HG03175 (cell line): ENCODE measurements around the gene ASF1A.
"Not testable (repeated sequence)": the region's sequence is repeated elsewhere in the genome, so short reads cannot be mapped to it uniquely, and the experiment has no call there.

ENCODE experiments used
- ATAC-seq: cut with Tn5 transposase; IDR thresholded peaks from one replicate; pipeline ENCODE4 v1.9.1; 2021; ENCODE audit warnings: mild to moderate bottlenecking, moderate library complexity; ENCODE audit not compliant: unreplicated experiment

The ASF1A gene

DNA sequence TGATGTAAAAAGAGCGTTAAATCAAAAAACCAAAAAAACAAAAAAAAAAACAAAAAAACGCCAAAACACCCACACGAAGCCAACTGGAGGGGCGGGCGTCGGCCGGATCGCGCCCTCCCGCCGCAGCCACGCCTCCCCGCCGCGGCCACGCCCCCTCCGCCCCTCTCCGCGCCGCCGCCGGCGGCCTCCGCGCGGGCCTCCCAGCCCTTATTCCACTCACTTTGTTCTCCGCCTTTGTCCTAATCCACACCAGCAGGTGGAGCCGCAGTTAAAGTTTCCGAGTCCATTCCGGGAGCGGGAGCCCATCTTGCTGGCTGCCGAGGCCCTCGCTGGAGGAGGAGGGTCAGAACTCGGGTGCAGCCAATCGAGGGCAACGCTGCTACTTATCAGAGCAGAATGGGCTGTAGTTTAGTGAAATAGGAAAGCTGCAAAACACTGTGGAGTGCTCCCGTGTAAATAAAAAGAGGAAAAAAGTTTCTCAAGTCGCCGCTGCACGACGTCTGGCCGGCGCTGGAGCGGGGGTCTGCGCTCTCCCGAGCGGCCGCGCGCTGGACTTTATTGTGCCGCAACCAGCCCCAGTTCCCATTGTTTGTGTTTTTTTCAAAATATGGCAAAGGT lies at the start of gene ASF1A:
Gene ASF1A (plus strand): TSS at position 346 of the 618 bp plus-strand sequence. CDS start 262 bp downstream, at position 608.
- ATAC-seq: peak; percentile 60

DNA sequence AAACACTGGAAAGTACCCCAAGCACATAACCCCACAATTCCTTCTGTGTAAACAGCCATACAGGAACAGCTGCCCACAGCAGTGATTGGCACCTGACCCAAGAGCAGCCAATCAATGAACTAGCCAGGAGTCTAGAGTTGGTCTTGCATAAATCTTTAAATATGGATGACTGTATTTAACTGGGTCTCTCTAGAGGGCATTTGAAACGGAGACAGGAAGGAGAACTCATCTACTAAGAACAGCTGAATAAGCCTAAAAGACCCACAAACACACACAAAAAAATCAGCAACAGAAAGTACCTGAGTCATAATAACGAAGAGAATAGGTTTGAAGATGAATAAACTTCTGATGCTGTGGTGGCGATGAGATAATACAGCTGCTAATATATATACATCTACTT lies 49.0 kb upstream of the ASF1A start:
- peak; percentile 50 for ATAC-seq

DNA sequence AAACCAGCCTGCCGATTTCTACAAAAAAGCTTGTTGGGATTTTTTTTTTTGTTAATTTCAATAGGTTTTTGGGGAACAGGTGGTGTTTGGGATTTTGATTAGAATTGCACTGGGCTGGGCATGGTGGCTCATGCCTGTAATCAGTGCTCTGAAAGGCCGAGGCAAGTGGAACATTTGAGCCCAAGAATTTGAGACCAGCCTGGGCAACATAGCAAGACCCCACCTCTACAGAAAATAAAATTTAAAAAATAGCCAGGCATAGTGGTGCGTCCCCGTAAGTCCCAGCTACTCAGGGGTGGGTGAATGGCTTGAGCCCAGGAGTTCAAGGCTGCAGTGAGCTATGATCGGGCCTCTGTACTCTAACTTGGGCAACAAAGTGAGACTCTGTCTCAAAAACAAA lies 40.5 kb upstream of the ASF1A start:
- no peak for ATAC-seq

DNA sequence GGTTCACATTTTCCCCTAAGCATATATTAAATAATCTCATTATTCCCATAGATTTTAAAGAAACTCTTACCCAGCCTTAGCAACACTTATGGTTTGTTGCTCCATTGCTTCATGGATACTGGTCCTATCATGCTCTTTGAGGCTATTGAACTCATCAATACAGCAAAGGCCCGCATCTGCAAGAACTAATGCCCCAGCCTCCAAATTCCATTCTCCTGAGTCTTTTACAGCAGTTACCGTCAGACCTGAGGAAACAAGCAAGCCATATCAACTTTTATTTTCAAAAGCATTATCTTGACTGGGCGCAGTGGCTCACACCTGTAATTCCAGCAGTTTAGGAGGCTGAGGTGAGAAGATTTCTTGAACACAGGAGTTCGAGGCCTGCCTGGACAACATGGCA lies 37.7 kb upstream of the ASF1A start:
- ATAC-seq: no peak

DNA sequence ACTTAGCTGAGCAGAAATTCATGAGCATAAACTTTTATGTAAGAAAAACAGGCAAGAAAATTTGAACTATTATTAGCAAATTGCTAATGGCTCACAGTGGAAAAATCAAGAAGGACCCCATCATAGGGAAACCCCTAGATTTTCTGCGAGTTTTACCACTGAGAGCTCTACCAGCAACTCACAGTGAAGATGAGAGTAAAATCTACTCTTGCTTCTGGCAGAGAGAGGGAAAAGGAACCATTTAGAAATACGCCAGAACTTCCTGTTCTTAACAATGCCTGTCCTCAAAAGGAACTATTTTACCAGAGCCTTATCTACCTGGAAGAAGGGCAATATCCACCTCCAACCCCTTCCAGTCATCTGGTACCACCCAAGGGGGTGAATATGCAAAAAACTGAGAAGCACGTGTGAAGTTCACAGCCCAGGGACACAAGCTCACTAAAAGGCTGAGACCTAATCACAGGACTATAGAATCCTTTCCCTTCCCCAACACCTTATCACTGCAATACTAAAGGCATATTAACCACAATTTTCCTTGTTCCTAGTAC lies 34.4 kb upstream of the ASF1A start:
- no peak for ATAC-seq

DNA sequence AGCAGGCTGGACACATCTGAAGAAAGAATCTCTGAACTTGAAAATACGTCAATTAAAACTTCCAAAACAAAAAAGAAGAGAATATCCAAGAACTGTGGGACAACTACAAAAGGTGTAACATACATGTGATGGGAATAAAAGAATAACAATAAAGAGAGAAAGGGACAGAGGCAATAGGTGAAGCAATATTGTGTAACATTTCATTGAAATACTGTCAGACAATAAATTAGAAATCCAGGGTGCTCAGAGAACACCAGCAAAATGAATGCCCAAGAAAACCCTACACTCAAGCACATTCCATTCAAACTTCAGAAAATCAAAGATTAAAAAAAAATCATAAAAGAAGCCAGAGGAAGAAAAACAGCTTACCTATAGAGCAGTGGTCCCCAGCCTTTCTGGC lies 33.6 kb upstream of the ASF1A start:
- no peak for ATAC-seq

GRCh38 chr6:118860880-118861279 lies 33.1 kb upstream of the ASF1A start:
- ATAC-seq: no peak

GRCh38 chr6:118862443-118862842 lies 31.5 kb upstream of the ASF1A start:
- no peak for ATAC-seq

DNA sequence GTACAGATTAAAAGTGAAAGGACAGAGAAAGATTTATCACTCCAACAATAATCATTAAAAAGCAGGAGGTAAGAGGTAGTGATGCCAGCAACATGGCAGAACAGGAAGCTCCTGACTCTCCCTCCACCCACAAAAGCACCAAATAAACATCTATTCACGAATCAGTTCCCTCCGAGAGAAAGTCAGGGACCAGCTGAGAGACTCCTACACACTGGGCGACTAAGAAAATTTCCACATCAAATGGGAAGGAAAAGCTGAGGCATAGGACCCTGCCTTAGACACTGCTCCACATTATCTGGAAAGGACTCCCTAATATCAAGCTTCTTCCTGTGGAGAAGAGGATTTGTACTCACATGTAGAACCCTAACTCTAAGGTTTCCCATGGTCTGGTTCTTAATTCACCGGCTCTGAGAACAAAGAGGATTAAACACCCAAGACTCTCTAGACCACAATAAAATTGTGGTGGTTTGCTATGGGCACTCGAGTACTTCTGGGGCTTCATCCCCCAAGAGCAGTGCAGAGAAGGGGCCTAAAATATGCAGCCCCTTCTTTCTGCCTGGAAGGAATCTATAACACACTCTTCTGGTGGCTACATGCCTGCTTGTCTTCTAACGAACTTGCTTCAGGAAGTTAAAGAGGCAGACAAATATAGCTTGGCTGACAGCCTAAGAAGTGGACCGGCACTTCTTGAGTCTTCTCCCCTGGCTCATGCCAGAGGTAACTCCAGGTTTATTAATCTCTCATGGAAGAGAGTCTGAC lies 29.4 kb upstream of the ASF1A start:
- ATAC-seq: no peak

- ATAC-seq: no peak
Observed at GRCh38 chr6:118865100-118865391, 28.9 kb upstream of the ASF1A start.

DNA sequence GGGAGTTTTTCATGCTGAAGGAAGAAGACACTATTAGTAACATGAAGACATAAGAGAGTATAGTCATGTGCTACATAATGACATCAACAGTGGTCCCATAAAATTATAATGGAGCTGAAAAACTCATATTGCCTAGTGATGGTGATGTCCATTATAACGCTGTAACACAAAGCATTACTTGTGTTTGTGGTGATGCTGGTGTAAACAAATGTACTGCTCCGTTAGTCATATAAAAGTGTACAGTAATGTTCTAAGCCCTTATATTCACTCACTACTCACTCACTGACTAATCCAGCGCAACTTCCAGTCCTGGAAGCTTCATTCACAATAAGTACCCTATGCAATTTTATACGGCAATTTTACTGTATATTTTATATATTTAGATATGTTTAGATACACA lies 26.8 kb upstream of the ASF1A start:
- no peak for ATAC-seq

DNA sequence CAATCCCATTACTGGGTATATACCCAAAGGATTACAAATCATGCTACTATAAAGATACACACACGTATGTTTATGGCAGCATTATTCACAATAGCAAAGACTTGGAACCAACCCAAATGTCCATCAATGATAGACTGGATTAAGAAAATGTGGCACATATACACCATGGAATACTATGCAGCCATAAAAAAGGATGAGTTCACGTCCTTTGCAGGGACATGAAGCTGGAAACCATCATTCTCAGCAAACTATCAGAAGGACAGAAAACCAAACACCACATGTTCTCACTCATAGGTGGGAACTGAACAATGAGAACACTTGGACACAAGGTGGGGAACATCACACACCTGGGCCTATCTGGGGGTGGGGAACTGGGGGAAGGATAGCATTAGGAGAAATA lies 25.1 kb upstream of the ASF1A start:
- ATAC-seq: not testable (repeated sequence)

GRCh38 chr6:118869350-118869749 lies 24.6 kb upstream of the ASF1A start:
- ATAC-seq: no peak

- ATAC-seq: no peak
Observed at GRCh38 chr6:118869894-118870589, 23.9 kb upstream of the ASF1A start.

- no peak for ATAC-seq
Observed at GRCh38 chr6:118871331-118871730, 22.6 kb upstream of the ASF1A start.

GRCh38 chr6:118872318-118872717 lies 21.6 kb upstream of the ASF1A start:
- no peak for ATAC-seq

- no peak for ATAC-seq
Observed at GRCh38 chr6:118872726-118873125, 21.2 kb upstream of the ASF1A start.

- ATAC-seq: no peak
Observed at GRCh38 chr6:118873239-118873638, 20.7 kb upstream of the ASF1A start.

- ATAC-seq: no peak
Observed at GRCh38 chr6:118875672-118876071, 18.3 kb upstream of the ASF1A start.

DNA sequence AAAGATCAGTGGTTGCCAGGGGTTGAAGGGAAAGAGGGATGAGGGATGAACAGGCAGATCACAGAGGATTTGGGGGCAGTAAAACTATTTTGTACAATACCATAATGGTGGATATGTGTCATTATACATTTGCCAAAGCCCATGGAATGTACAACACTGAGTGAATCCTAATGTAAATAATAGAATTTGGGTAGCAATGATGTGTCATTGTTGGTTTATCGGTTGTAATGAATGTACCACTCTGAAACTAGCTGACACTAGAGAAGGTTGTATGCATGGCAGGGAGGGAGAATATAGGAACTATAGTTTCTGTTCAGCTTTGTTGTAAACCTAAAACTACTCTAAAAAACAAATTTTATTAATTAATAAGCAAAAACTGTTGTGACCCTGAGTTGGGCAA lies 17.8 kb upstream of the ASF1A start:
- ATAC-seq: no peak

DNA sequence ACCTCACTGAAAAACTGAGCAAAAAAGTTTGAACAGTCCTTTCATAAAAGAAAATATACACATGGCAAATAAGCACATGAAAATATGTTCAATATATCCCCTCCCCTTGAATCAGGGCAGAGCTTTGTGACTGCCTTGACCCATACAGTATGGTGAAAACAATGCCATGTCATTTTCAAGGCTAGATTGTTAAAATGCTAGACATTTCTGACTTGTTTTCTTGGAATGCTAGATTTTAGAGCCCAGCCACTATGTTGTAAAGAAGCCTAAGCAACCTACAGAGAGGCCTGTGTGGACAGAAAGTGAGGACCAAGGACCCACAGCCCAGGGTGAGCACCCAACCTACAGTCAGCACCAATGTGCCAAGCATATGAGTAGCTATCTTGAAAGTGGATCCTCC lies 17.1 kb upstream of the ASF1A start:
- ATAC-seq: no peak

- ATAC-seq: no peak
Observed at GRCh38 chr6:118877806-118878205, 16.1 kb upstream of the ASF1A start.
